Endothelial cell of umbilical vein (primary cell): Measurements from ENCODE around the gene CSMD2. TPM values are rescaled to one million over a fixed set of nuclear protein-coding genes. Genes with fewer than 3 reads are reported as not detected.

ENCODE experiments used
- BruUV-seq: library from RNA; stranded (reverse); fragments of 400-500 nt; replicated peaks from 2 replicates; lab custom pipeline; 2021; lab: Mats Ljungman, UMichigan
- CTCF ChIA-PET: fragments of 300-600, 350-600 bp; sonication (Branson Sonifier 250); formaldehyde crosslinking; loops from one replicate; lab custom pipeline; 2021; ENCODE audit warnings: antibody characterized with exemption, inconsistent platforms; lab: Charles Lee
- POLR2A ChIA-PET: fragments of 300-600, 350-600 bp; sonication (Branson Sonifier 250); formaldehyde crosslinking; loops from one replicate; lab custom pipeline; 2021; ENCODE audit warnings: antibody characterized with exemption, inconsistent platforms; lab: Charles Lee
- DNase-seq: peaks from one replicate; pipeline ENCODE4 v3.0.0-alpha.2; 2011; ENCODE audit warnings: low read depth, low spot score
- FAIRE-seq: peaks from 2 replicates; lab custom pipeline; 2011; peaks lifted over from hg19 to GRCh38; lab: Jason Lieb, UNC
- H2AFZ ChIP-seq: 2 replicates; pipeline ENCODE4 v1.6.0; 2012; ENCODE audit warnings: low read depth, low read length, control low read depth, inconsistent platforms
- H3K27ac ChIP-seq: 2 replicates; pipeline ENCODE4 v1.5.1; 2011; ENCODE audit warnings: low read depth, mild to moderate bottlenecking, control low read depth, low read length, moderate library complexity; ENCODE audit not compliant: insufficient read depth
- H3K27me3 ChIP-seq, 2 experiments: 2 replicates each; pipeline versions ENCODE4 v1.6.0 to v1.6.1; 2011; ENCODE audit warnings: low read length in 2 of 2, mixed read lengths in 1 of 2; ENCODE audit not compliant: control insufficient read depth in 2 of 2, insufficient read depth in 2 of 2
- H3K36me3 ChIP-seq, 2 experiments: 2 replicates in 1 of 2; 3 replicates in 1 of 2; pipeline ENCODE4 v1.5.1; 2011; ENCODE audit warnings: low read length in 2 of 2, mild to moderate bottlenecking in 1 of 2, moderate library complexity in 1 of 2; ENCODE audit not compliant: control insufficient read depth in 2 of 2, insufficient read depth in 2 of 2; ENCODE audit errors: extremely low read depth in 1 of 2
- H3K4me1 ChIP-seq: 3 replicates; pipeline ENCODE4 v1.5.1; 2011; ENCODE audit warnings: mild to moderate bottlenecking, low read length; ENCODE audit not compliant: control insufficient read depth, insufficient read depth; ENCODE audit errors: extremely low read depth
- H3K4me2 ChIP-seq: 2 replicates; pipeline ENCODE4 v1.6.1; 2011; ENCODE audit warnings: low read length, control low read depth, mixed read lengths; ENCODE audit not compliant: insufficient read depth
- H3K4me3 ChIP-seq, 3 experiments: fragments of 200-600 bp in 1 of 3; sonication (generic), shearing (Covaris generic) in 1 of 3; replicated peaks in 1 of 3; 2 replicates each; pipeline ENCODE4 v1.5.1; 2011 to 2016; ENCODE audit warnings: control low read depth in 3 of 3, low read length in 3 of 3, mild to moderate bottlenecking in 2 of 3, inconsistent platforms in 1 of 3, low read depth in 1 of 3, moderate library complexity in 1 of 3; ENCODE audit not compliant: insufficient read depth in 1 of 3
- H3K79me2 ChIP-seq: 2 replicates; pipeline ENCODE4 v1.6.0; 2012; ENCODE audit warnings: low read length, inconsistent platforms; ENCODE audit not compliant: control insufficient read depth, insufficient read depth
- H3K9ac ChIP-seq: replicated peaks from 2 replicates; pipeline ENCODE3; 2011; ENCODE audit warnings: low read length, control low read depth; ENCODE audit not compliant: insufficient read depth; ENCODE audit errors: extremely low read depth
- H3K9me1 ChIP-seq: replicated peaks from 3 replicates; pipeline ENCODE4 v1.6.0; 2011; ENCODE audit warnings: mild to moderate bottlenecking, low read length; ENCODE audit not compliant: control insufficient read depth, insufficient read depth; ENCODE audit errors: extremely low read depth
- H3K9me3 ChIP-seq: replicated peaks from 2 replicates; pipeline ENCODE4 v1.5.1; 2012; ENCODE audit warnings: low read length, inconsistent platforms; ENCODE audit not compliant: control insufficient read depth, insufficient read depth
- H4K20me1 ChIP-seq: replicated peaks from 2 replicates; pipeline ENCODE3; 2011; ENCODE audit warnings: mild to moderate bottlenecking, low read length; ENCODE audit not compliant: control insufficient read depth, insufficient read depth; ENCODE audit errors: extremely low read depth
- CTCF ChIP-seq, 2 donors: IDR thresholded peaks; 1 replicate in 1 of 2; 2 replicates in 1 of 2; pipeline ENCODE4 v1.5.1; 2011; ENCODE audit warnings: low read length in 2 of 2, mild to moderate bottlenecking in 2 of 2, moderate library complexity in 2 of 2, control low read depth in 1 of 2, inconsistent platforms in 1 of 2, low read depth in 1 of 2; ENCODE audit not compliant: insufficient read depth in 1 of 2; ENCODE audit errors: extremely low read depth in 1 of 2
- EZH2 ChIP-seq: IDR thresholded peaks from 2 replicates; pipeline ENCODE4 v1.6.1; 2012; ENCODE audit warnings: borderline replicate concordance, low read depth, mild to moderate bottlenecking, moderate library complexity, low read length, inconsistent platforms; ENCODE audit not compliant: severe bottlenecking
- FOS ChIP-seq: IDR thresholded peaks from 2 replicates; pipeline ENCODE4 v1.6.1; 2011; ENCODE audit warnings: mild to moderate bottlenecking, low read length, moderate library complexity, borderline replicate concordance; ENCODE audit not compliant: insufficient read depth
- GATA2 ChIP-seq: IDR thresholded peaks from 2 replicates; pipeline ENCODE4 v1.7.0; 2011; ENCODE audit warnings: low read depth, mild to moderate bottlenecking, moderate library complexity, mixed read lengths, low read length; ENCODE audit not compliant: insufficient read length, insufficient read depth
- JUN ChIP-seq: IDR thresholded peaks from 2 replicates; pipeline ENCODE4 v1.6.1; 2011; ENCODE audit warnings: borderline replicate concordance, low read depth; ENCODE audit not compliant: insufficient read length, insufficient read depth
- MAX ChIP-seq: IDR thresholded peaks from 2 replicates; pipeline ENCODE4 v1.6.1; 2011; ENCODE audit not compliant: insufficient read depth, insufficient read length
- MYC ChIP-seq: IDR thresholded peaks from one replicate; pipeline ENCODE4 v1.6.1; 2011; ENCODE audit warnings: mild to moderate bottlenecking, low read depth, low read length
- POLR2A ChIP-seq: IDR thresholded peaks from 2 replicates; pipeline ENCODE4 v1.6.1; 2012; ENCODE audit warnings: low read depth, mild to moderate bottlenecking, control low read depth, low read length
- POLR2AphosphoS5 ChIP-seq: IDR thresholded peaks from 2 replicates; pipeline ENCODE4 v1.6.1; 2012; ENCODE audit warnings: low read depth, mild to moderate bottlenecking, control low read depth, low read length, moderate library complexity; ENCODE audit not compliant: insufficient read depth
- dilution Hi-C: fragments of 300-500 bp; cut with MboI; formaldehyde crosslinking; loops from one replicate; pipeline ENCODE4 v1.15.0; 2019; ENCODE audit warnings: low sequenced_read_pairs; ENCODE audit not compliant: extremely low pct_ligation_motif_present
- intact Hi-C: fragments of 100-400 bp; cut with micrococcal nuclease; formaldehyde crosslinking; loops from one replicate; pipeline ENCODE4 v1.10.0; 2022
- polyA plus RNA-seq, 4 experiments: library from polyadenylated mRNA; depleted of rRNA in 3 of 4; stranded (reverse) in 3 of 4; unstranded in 1 of 4; fragments of >200 nt; gene quantifications; 2 replicates each; pipeline versions ENCODE4 v1.2.1 to v1.2.3, GENCODE V29; 2011 to 2012; ENCODE audit warnings: missing spikeins in 1 of 4
- total RNA-seq: library from RNA; stranded (reverse); gene quantifications from 2 replicates; pipeline ENCODE4 v1.2.3, GENCODE V29; 2021

Gene CSMD2
- total and polyA plus RNA-seq, 2 donors (not counting 3 experiments of a cell fraction or from before 2014, with no cell fraction given), result under 0.01 TPM; not detected in 1

- Histone ChIP-seq H3K9me1 (no peaks in the 10 kb centered on the region), H3K27ac (no peak overlapping the region), H3K9me3 (peaks cover 4% of the 10 kb centered on the region), H3K79me2 (no peaks in the 10 kb centered on the region), H3K4me2 (no peak overlapping the region), H4K20me1 (no peaks in the 10 kb centered on the region), H3K27me3 (no peaks in the 10 kb centered on the region), H2AFZ (no peak overlapping the region), H3K4me1 (no peaks in the 10 kb centered on the region), H3K9ac (no peak overlapping the region), H3K36me3 (no peaks in the 10 kb centered on the region), H3K4me3 (no peak overlapping the region)
- ChIA-PET CTCF (no interaction called here), POLR2A (no interaction called here)
- dilution Hi-C loops, result no loop called here
- DNase-seq, result no peak
- intact Hi-C loops, result no loop called here
- no TSS peak for BruUV-seq
- FAIRE-seq, result no peak
- TF ChIP-seq POLR2A (no peak), JUN (no peak), GATA2 (no peak), MYC (no peak), MAX (no peak), FOS (no peak), CTCF (IDR thresholded peaks at IDR 0.05; ENCODE audit: extremely low read depth in 1 of 2, insufficient read depth in 1 of 2, low read depth in 1 of 2, low read length in 2 of 2) (no peak), POLR2AphosphoS5 (no peak), EZH2 (no peak)
These were observed 297.3 kb downstream of the CSMD2 start for GRCh38 chr1:33867684-33868083.
